ENCODE measurements around the gene ADAM22.

Gene ADAM22

GRCh38 chr7:88132725-88133124 is 198.7 kb downstream of the ADAM22 start:
- H3K36me3 ChIP-seq (ENCODE audit: control insufficient read depth in 4 of 4, insufficient read depth in 4 of 4, low read length in 3 of 4): no peaks in the 10 kb centered on the region
- WGBS (ENCODE audit: insufficient coverage): no CpG with 5 or more reads among the region's 4 CpGs
- H3K27me3 ChIP-seq (replicated peaks in 2 of 5; ENCODE audit: control insufficient read depth in 4 of 5, insufficient read depth in 5 of 5, low read length in 4 of 5): no peaks in the 10 kb centered on the region
- peak; percentile 22 to 73 (median 66) for DNase-seq
- H3K9me3 ChIP-seq (ENCODE audit: control extremely low read depth in 1 of 5, control insufficient read depth in 4 of 5, insufficient read depth in 2 of 5, low read depth in 1 of 5, low read length in 4 of 5): no peaks in the 10 kb centered on the region
- no peak overlapping the region for H3K27ac ChIP-seq (ENCODE audit: insufficient read depth in 1 of 2, low read depth in 1 of 2, low read length in 2 of 2, poor library complexity in 1 of 2, severe bottlenecking in 2 of 2)
- ChIA-PET POLR2A (interaction anchor here (0.6 kb wide), 1 partner anchor 488 kb away, joined by 3 read pairs; no protein-coding TSS in a partner anchor), CTCF (no interaction called here)
- no peak overlapping the region for H3K4me3 ChIP-seq (ENCODE audit: control insufficient read depth in 1 of 7, extremely low read depth in 1 of 7, insufficient read depth in 4 of 7, low read depth in 2 of 7, low read length in 6 of 7)
- no peaks in the 10 kb centered on the region for H3K4me1 ChIP-seq (ENCODE audit: control extremely low read depth in 1 of 4, control insufficient read depth in 4 of 4, insufficient read depth in 4 of 4, low read length in 3 of 4)

DNA sequence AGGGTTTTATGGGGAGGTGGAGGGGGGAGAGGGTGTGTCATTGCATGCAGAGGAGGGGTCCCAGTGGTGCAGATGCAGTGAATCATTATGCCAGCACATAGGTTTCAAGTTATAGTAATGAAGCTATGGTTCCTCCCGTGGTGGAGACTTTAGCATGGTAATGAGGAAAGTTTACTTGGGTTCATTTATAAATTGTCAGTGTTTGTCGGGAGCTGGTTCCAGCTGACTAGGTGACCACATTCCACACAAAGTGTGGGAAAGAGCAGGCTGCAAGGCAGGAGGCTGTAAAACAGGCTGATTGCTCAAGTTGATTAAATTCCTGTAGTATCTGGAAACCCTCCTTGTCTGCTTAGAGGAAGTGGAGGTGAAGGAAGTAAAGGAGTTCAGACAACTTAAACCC is 206.9 kb downstream of the ADAM22 start:
- WGBS (ENCODE audit: insufficient coverage): 90% methylated on average over 1 of the region's 2 CpGs
- H3K9me3 ChIP-seq (ENCODE audit: control extremely low read depth in 1 of 5, control insufficient read depth in 4 of 5, insufficient read depth in 2 of 5, low read depth in 1 of 5, low read length in 4 of 5): no peaks in the 10 kb centered on the region
- H3K36me3 ChIP-seq (ENCODE audit: control insufficient read depth in 4 of 4, insufficient read depth in 4 of 4, low read length in 3 of 4): peaks cover 0 to 2% (median 0%) of the 10 kb centered on the region in 4 experiments
- POLR2A ChIA-PET: no interaction called here
- DNase-seq: peak in 1 of 3 donors; percentile 2
- no peaks in the 10 kb centered on the region for H3K27me3 ChIP-seq (replicated peaks in 2 of 5; ENCODE audit: control insufficient read depth in 4 of 5, insufficient read depth in 5 of 5, low read length in 4 of 5)
- H3K27ac ChIP-seq (ENCODE audit: insufficient read depth in 1 of 2, low read depth in 1 of 2, low read length in 2 of 2, poor library complexity in 1 of 2, severe bottlenecking in 2 of 2): no peak overlapping the region
- peaks cover 0 to 4% (median 2%) of the 10 kb centered on the region in 4 experiments for H3K4me1 ChIP-seq (ENCODE audit: control extremely low read depth in 1 of 4, control insufficient read depth in 4 of 4, insufficient read depth in 4 of 4, low read length in 3 of 4)
- no peak overlapping the region for H3K4me3 ChIP-seq (ENCODE audit: control insufficient read depth in 1 of 7, extremely low read depth in 1 of 7, insufficient read depth in 4 of 7, low read depth in 2 of 7, low read length in 6 of 7)
- CTCF ChIA-PET: no interaction called here

DNA sequence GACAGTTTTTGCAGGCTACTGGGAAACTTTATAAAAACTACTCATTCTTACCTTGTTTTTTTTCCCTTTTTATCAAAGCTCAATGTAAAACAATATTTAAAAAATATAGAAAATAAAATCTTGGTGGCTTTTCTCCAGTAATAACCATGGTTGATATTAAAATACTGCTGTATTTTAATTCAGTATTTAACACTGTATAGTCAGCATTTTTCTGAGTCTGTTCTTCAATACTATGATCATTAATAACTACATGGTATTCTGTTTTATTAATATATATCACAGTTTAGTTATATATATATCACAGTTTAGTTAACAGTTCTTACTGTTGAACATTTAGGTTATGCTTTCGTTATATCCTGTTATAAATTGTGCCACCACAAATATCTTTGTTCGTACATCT is 207.4 kb downstream of the ADAM22 start:
- no peaks in the 10 kb centered on the region for H3K9me3 ChIP-seq (ENCODE audit: control extremely low read depth in 1 of 5, control insufficient read depth in 4 of 5, insufficient read depth in 2 of 5, low read depth in 1 of 5, low read length in 4 of 5)
- no peak overlapping the region for H3K27ac ChIP-seq (ENCODE audit: insufficient read depth in 1 of 2, low read depth in 1 of 2, low read length in 2 of 2, poor library complexity in 1 of 2, severe bottlenecking in 2 of 2)
- H3K4me1 ChIP-seq (ENCODE audit: control extremely low read depth in 1 of 4, control insufficient read depth in 4 of 4, insufficient read depth in 4 of 4, low read length in 3 of 4): peaks cover 0 to 4% (median 2%) of the 10 kb centered on the region in 4 experiments
- H3K36me3 ChIP-seq (ENCODE audit: control insufficient read depth in 4 of 4, insufficient read depth in 4 of 4, low read length in 3 of 4): peaks cover 0 to 2% (median 1%) of the 10 kb centered on the region in 4 experiments
- ChIA-PET CTCF (no interaction called here), POLR2A (no interaction called here)
- WGBS (ENCODE audit: insufficient coverage): no CpG with 5 or more reads among the region's 2 CpGs
- H3K27me3 ChIP-seq (replicated peaks in 2 of 5; ENCODE audit: control insufficient read depth in 4 of 5, insufficient read depth in 5 of 5, low read length in 4 of 5): no peaks in the 10 kb centered on the region
- DNase-seq: no peak
- H3K4me3 ChIP-seq (ENCODE audit: control insufficient read depth in 1 of 7, extremely low read depth in 1 of 7, insufficient read depth in 4 of 7, low read depth in 2 of 7, low read length in 6 of 7): no peak overlapping the region

DNA sequence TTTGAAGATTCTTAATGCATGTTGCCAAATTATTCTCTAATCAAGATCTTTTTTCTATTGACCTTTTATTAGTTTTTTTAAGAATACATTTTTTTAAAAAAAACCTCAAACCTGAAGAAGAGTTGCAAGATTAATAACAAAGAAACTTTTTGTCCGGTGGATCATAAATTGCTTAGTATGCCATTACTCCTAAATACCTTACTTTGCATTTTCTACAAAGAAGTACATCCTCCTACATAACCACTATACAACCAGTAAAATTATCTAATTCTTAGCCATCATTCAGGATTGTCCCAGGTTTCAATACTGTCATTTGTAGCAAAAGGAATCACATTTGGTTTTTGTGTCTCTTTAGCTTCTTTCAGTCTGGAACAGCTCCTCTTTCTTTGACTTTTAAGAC is 207.9 kb downstream of the ADAM22 start:
- Histone ChIP-seq H3K36me3 (ENCODE audit: control insufficient read depth in 4 of 4, insufficient read depth in 4 of 4, low read length in 3 of 4) (peaks cover 0 to 3% (median 1%) of the 10 kb centered on the region in 4 experiments), H3K27me3 (replicated peaks in 2 of 5; ENCODE audit: control insufficient read depth in 4 of 5, insufficient read depth in 5 of 5, low read length in 4 of 5) (no peaks in the 10 kb centered on the region), H3K4me3 (ENCODE audit: control insufficient read depth in 1 of 7, extremely low read depth in 1 of 7, insufficient read depth in 4 of 7, low read depth in 2 of 7, low read length in 6 of 7) (no peak overlapping the region), H3K9me3 (ENCODE audit: control extremely low read depth in 1 of 5, control insufficient read depth in 4 of 5, insufficient read depth in 2 of 5, low read depth in 1 of 5, low read length in 4 of 5) (no peaks in the 10 kb centered on the region), H3K27ac (ENCODE audit: insufficient read depth in 1 of 2, low read depth in 1 of 2, low read length in 2 of 2, poor library complexity in 1 of 2, severe bottlenecking in 2 of 2) (no peak overlapping the region), H3K4me1 (ENCODE audit: control extremely low read depth in 1 of 4, control insufficient read depth in 4 of 4, insufficient read depth in 4 of 4, low read length in 3 of 4) (peaks cover 0 to 4% (median 2%) of the 10 kb centered on the region in 4 experiments)
- ChIA-PET POLR2A (no interaction called here), CTCF (no interaction called here)
- DNase-seq: no peak
- WGBS (ENCODE audit: insufficient coverage): 100% methylated on average over 1 of the region's 1 CpG

- CTCF ChIA-PET: no interaction called here
- Histone ChIP-seq H3K4me1 (ENCODE audit: control extremely low read depth in 1 of 4, control insufficient read depth in 4 of 4, insufficient read depth in 4 of 4, low read length in 3 of 4) (no peaks in the 10 kb centered on the region), H3K9me3 (ENCODE audit: control extremely low read depth in 1 of 5, control insufficient read depth in 4 of 5, insufficient read depth in 2 of 5, low read depth in 1 of 5, low read length in 4 of 5) (no peaks in the 10 kb centered on the region), H3K36me3 (ENCODE audit: control insufficient read depth in 4 of 4, insufficient read depth in 4 of 4, low read length in 3 of 4) (peaks cover 0 to 12% (median 5%) of the 10 kb centered on the region in 4 experiments), H3K27me3 (replicated peaks in 2 of 5; ENCODE audit: control insufficient read depth in 4 of 5, insufficient read depth in 5 of 5, low read length in 4 of 5) (no peaks in the 10 kb centered on the region), H3K4me3 (ENCODE audit: control insufficient read depth in 1 of 7, extremely low read depth in 1 of 7, insufficient read depth in 4 of 7, low read depth in 2 of 7, low read length in 6 of 7) (no peak overlapping the region), H3K27ac (ENCODE audit: insufficient read depth in 1 of 2, low read depth in 1 of 2, low read length in 2 of 2, poor library complexity in 1 of 2, severe bottlenecking in 2 of 2) (no peak overlapping the region)
- DNase-seq: no peak
- WGBS (ENCODE audit: insufficient coverage): 100% methylated on average over 2 of the region's 2 CpGs
- POLR2A ChIA-PET: no interaction called here
Observed at GRCh38 chr7:88146616-88147015, 212.6 kb downstream of the ADAM22 start.

GRCh38 chr7:88147341-88147740 is 213.3 kb downstream of the ADAM22 start:
- H3K27ac ChIP-seq (ENCODE audit: insufficient read depth in 1 of 2, low read depth in 1 of 2, low read length in 2 of 2, poor library complexity in 1 of 2, severe bottlenecking in 2 of 2): no peak overlapping the region
- no peak overlapping the region for H3K4me3 ChIP-seq (ENCODE audit: control insufficient read depth in 1 of 7, extremely low read depth in 1 of 7, insufficient read depth in 4 of 7, low read depth in 2 of 7, low read length in 6 of 7)
- DNase-seq: no peak
- no peaks in the 10 kb centered on the region for H3K4me1 ChIP-seq (ENCODE audit: control extremely low read depth in 1 of 4, control insufficient read depth in 4 of 4, insufficient read depth in 4 of 4, low read length in 3 of 4)
- no peaks in the 10 kb centered on the region for H3K27me3 ChIP-seq (replicated peaks in 2 of 5; ENCODE audit: control insufficient read depth in 4 of 5, insufficient read depth in 5 of 5, low read length in 4 of 5)
- CTCF ChIA-PET: no interaction called here
- H3K9me3 ChIP-seq (ENCODE audit: control extremely low read depth in 1 of 5, control insufficient read depth in 4 of 5, insufficient read depth in 2 of 5, low read depth in 1 of 5, low read length in 4 of 5): no peaks in the 10 kb centered on the region
- peaks cover 0 to 12% (median 5%) of the 10 kb centered on the region in 4 experiments for H3K36me3 ChIP-seq (ENCODE audit: control insufficient read depth in 4 of 4, insufficient read depth in 4 of 4, low read length in 3 of 4)
- POLR2A ChIA-PET: no interaction called here

DNA sequence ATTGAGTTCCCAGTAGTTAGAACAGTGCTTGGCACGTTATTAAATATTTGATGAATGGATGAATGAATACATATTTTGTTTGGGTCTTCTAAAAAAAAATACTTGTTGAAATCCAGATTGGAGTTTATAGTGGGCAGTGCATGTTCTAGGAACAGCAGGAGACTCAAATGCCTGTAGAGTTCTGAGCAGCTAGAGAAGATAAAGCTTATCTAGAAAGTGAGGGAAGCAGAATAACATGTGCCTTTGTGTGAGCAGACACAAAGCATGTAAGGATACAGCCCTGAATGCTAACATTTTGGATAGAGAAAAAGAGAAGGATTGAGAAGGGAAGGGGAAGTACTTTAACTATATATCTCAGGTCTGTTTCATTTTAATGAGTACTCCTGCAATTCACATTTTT is 213.9 kb downstream of the ADAM22 start:
- H3K27me3 ChIP-seq (replicated peaks in 2 of 5; ENCODE audit: control insufficient read depth in 4 of 5, insufficient read depth in 5 of 5, low read length in 4 of 5): no peaks in the 10 kb centered on the region
- no peaks in the 10 kb centered on the region for H3K4me1 ChIP-seq (ENCODE audit: control extremely low read depth in 1 of 4, control insufficient read depth in 4 of 4, insufficient read depth in 4 of 4, low read length in 3 of 4)
- H3K9me3 ChIP-seq (ENCODE audit: control extremely low read depth in 1 of 5, control insufficient read depth in 4 of 5, insufficient read depth in 2 of 5, low read depth in 1 of 5, low read length in 4 of 5): no peaks in the 10 kb centered on the region
- no peak overlapping the region for H3K4me3 ChIP-seq (ENCODE audit: control insufficient read depth in 1 of 7, extremely low read depth in 1 of 7, insufficient read depth in 4 of 7, low read depth in 2 of 7, low read length in 6 of 7)
- no peak for DNase-seq
- ChIA-PET POLR2A (no interaction called here), CTCF (no interaction called here)
- H3K27ac ChIP-seq (ENCODE audit: insufficient read depth in 1 of 2, low read depth in 1 of 2, low read length in 2 of 2, poor library complexity in 1 of 2, severe bottlenecking in 2 of 2): no peak overlapping the region
- peaks cover 0 to 12% (median 5%) of the 10 kb centered on the region in 4 experiments for H3K36me3 ChIP-seq (ENCODE audit: control insufficient read depth in 4 of 4, insufficient read depth in 4 of 4, low read length in 3 of 4)
- WGBS (ENCODE audit: insufficient coverage): 100% methylated on average over 1 of the region's 1 CpG

Measured in common myeloid progenitor, CD34-positive (primary cell).